Stimulated activated CD8-positive, alpha-beta memory T cell treated with anti-CD3 and anti-CD28 coated beads, Interleukin-7, amount 100 ng/mL, for 24 hours (primary cell): ENCODE results near the gene ARPP21.

Experiments used
- DNase-seq: peaks from one replicate; pipeline ENCODE4 v3.0.0-alpha.2; 2020; ENCODE audit warnings: low read depth

The ARPP21 gene

DNA sequence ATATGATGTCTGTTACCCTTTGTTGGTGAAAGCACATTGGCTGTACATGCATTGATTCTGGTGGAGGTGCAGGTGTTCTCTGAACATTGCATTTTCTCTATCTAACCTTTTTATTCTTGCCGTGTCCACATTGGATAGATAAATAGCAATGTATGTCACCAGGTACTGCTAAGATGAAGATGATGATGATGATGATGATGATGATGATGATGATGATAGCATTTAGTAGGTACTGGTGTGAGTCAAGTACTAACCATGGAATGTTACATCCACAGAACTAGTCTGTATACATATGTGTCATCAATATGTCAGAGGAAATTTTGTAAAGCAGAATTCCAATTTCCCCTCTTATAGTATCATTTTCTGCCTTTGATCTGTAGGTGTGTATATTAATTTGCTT lies 36.3 kb downstream of the ARPP21 start:
- DNase-seq, result no peak

DNA sequence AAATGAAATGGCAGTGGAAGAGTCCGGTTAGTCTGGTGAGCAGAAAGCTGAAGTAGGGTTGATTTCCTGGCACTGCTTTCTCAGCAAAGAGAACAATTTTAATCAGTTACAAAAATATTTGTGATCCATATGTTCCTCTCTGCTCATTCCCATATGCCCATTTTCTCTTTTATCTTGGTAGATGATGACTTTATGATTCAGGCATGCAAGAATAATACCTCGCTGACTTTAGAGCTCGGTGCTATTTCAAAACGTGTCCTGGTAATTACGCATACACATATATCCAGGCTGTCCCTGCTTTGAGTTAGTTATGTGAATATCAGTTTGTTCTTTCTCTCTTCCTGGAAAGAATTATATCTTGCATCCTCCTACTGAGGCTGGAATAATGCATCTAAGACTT lies 38.5 kb downstream of the ARPP21 start:
- DNase-seq, result no peak

DNA sequence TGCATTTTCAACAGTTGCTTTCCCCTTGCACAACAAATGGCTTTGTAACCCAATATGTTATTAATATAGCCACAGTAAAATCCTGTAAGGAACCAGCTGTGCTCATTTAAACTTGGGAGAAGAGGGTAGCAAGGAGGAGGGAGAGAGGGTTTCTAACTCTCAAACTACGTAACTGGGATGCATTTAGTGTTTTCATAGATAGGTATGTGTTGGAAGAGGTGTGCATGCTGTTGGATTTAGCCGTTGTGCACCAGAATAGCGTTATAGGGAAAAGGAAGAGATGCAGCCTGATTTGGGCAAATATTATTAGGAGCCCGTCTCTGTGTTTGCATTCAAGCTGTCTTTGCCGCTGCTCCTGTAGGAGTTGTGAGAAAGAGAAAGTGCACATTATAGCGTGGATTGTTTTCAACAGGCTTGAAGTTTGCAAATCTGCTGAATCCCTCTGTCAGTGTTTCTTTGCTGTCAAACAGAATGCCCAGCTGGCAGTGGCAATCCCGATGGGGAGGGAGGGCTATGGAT lies 39.4 kb downstream of the ARPP21 start:
- DNase-seq, result no peak

DNA sequence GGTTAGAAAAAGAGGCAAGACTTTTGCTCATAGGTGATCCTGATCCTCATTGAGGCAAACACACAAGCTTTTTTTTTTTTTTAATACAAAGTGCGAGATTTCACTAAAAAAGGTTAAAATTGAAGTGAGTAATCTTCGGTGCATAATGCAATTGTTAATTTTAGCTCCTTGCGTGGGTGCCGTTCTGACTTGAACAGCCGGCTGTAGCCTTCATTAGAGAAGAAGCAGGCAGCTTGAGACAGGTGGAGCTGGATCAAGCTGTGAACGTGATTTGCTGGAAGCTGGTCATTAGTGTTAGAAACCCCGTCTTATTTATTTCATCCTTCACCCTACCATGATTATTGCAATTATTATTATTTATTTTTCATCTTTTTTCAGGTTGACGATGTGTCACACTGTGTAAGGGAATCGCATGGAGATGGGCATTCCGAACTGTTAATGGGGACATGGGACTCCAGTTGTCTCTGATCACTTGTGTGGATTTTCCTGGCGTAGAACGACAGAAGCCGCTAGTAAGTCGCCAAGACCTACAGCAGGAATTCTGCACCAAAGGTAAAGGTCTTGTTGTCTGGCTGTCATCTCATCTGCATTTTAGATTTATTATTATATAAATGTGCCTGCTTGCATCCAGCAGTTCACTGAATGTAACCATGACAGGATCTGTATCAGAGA lies 40.2 kb downstream of the ARPP21 start:
- no peak for DNase-seq

DNA sequence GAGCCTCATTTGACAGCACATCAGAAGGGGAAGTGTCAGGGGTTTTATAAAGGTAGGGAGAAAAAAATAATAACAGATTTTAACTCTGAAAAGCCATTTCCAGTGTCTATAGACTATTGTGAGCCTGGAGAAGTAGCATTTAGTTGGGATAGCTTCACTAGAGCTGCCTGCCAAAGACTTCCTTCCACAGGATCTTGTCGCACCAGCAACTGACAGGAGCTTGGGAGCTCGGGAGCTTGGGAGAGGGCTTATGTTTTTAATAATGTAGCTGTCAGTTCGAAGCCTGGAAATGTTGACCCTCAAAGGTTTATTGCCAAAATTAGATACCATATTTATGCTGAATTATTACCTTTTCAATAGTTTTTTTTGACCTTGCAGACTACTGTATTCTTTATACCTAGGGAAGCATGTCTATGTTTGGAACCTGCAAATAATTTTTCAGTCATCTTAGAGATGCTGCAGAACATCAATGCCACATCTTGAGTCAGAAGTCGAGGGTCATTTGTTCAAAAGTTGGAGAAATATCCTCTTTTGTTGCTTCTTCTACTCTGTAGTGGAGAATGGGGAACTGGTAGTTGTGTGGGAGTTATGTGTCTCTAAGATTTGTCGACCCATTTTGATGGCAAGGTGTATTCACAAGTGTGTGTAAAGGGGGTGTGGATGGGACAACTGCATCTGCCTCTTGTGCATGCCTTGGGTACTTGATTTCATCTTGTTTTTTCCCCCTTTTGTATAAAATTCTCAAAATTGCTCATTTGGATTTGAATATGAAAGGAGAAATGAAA lies 41.7 kb downstream of the ARPP21 start:
- DNase-seq, result no peak

DNA sequence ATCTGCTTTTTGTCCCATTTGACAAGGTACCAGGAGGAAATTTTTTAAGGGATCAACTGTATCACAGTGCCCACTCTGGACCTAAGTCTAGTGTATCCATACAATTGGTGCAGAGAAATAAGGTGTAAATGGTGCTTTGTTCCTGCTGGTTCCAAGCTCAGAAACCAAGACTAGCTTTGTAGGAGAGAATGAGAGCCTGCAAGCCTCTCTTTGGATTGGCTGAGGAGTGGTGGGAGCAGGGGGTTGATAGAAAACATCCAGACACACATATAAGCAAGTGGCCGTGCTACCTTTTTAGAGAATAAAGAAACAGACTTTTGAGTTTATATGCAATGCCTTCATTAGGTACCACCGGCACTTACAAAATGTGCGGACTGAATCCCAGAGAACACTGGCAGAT lies 45.8 kb downstream of the ARPP21 start:
- no peak for DNase-seq

DNA sequence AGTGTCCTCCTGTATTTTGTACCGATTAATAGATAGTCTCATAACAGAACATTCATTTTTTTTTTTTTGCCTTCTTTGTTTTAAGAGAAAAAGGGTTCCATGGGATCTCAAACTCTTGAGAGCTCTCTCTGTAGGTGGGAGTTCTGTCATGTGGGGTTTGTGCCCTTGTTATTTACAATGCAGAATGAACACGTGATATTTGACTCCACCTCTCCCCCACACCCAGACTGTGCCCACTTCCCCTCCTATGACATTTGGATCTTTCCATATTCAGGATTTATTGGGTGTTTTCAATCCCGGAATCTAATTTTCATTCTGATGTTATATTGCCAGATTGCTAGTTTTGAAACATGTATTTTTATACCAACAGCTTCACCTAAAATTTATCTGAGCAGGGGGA lies 49.5 kb downstream of the ARPP21 start:
- DNase-seq, result no peak

DNA sequence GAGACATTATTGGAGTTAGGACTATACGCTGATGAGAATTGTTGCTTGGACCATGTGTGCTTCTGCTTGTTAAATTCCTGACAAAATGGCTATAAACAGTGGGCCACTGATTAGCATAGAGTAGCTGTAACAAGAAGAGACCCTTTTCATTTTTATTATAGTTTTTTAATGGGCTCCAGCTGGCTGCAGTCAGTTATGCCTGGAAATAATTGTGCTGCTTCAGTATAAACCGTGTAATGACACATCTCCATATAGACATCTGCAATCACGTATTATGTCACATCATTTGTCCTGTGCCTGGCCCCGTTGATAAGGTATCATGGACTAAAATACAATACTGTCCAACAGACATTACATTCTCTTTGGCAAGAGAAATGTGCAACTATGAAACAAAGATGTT lies 50.9 kb downstream of the ARPP21 start:
- no peak for DNase-seq

DNA sequence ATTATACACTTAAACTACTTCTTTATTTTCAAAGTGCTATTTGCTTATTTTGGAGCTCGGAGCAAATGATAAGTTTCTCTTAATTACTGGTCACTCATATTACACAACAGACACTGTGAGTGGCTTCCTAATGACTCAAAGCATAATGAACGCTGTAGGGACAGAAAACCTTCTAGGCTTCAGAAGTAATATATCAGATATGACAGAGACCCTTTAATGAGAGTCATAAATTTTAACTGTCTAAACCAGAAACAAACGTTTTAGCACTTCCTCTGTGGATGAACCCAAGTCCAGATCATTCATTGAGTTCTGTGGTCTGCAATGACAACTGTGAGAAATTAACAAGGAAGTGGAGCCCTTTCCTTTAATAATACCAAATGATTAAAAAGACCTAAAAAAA lies 66.6 kb downstream of the ARPP21 start:
- no peak for DNase-seq

DNA sequence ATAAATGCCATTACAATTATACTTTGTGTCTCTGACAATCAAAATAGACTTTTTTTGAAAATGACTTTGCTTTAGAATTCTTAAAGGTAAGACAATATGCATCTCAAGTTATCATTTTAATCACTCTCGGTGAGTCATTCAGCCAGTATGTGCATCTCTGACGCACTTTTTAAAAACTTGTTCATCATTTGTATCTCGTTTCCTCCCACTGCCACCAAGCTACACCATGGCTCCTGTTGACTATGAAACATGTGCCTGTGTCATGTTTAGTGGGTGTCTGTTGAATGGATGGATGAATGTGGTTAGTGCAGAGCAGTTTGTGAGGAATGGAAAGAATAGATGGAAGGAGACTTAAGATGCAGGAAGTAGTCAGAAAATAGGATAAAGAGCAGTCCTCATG lies 68.6 kb downstream of the ARPP21 start:
- no peak for DNase-seq

DNA sequence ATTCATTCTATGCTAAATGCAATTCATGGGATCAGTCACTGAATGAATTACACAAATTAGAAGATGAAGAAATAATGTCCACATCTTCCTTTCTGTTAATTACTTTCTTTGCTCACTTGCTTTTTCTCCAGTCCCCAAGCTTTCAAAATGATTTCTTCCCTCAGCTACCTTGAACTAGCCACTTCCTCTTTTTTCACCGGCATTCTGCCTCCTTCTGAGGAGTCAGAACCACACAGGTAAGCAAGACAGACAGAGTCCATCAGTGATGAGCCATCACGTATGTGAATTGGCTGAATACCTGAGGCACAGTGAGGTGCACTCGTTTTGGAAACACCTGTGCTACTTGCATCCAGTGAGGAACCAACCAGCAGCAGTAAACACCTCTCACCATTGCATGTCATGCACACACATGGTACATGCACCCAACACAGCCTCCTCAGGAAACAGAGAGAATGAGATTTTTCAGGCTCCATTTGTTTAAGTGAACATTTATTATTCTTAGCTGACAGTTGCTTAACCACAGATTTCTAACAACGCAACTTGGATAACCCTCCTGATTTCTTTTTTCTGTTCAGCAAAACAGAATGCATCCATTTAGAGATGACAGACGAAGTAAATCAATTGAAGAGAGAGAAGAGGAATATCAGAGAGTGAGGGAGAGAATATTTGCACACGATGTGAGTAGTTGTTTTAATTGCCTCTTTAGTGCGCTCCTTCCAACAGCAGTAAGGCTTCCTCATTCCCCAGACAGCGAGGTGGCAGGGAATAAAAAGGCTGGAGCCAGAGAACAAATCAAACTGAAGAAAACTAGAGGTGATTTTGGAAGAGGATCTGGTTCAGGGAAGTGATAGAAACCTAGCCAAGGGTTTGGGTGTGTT lies 69.3 kb downstream of the ARPP21 start:
- no peak for DNase-seq

DNA sequence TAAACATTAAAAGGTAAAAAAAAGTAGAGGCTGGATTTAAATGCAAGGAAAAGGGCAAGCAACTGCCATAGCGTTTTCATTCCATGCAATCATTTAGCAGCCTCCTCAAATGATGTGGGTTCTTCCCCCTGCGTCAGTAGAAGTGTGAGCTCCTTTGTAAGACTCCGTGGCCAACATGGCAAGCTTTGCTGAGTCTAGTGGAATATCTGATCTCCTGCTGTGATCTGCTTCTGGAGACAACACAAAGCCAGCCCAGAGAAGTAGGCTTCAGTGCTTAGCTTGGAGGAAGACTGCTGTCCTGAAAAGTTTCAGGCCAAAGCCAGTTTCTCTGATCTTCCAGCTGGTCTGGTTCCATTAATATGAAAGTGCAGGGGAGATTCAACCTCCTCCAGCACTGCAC lies 70.4 kb downstream of the ARPP21 start:
- no peak for DNase-seq

DNA sequence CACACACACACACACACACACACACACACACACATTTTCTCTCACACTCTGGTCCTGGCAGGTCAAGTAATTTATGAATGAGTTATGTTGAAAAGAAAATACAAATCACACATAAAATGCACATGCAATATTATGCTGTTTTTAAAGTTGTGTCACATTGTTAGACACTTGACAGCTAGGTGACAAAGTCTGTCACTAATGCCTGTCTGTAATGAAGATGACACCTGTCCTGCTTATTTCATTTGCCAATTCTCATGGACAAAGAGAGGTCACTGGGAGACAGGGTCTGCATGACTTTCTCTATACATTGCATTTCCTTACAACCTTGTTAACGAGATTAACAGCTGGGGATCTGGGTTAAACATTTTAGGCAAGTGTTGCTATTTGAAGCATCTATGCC lies 71.2 kb downstream of the ARPP21 start:
- no peak for DNase-seq

DNA sequence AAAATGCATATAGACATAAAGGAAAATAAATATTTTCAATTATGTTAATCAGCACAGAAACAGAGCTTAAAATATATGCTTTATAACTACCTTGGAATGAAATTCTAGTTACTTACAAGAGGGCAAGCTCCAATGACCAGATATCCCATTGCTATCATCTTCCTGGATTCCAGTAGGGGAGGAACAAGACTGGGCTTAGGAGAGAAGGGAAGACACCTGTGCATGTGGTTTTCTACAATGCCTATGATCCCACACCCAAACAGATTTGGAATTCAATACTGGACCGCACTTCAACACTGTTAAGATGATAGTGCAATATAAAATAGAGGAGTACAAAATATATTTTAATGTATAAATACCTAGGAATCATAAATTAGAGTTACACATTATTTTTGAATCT lies 79.6 kb downstream of the ARPP21 start:
- no peak for DNase-seq

DNA sequence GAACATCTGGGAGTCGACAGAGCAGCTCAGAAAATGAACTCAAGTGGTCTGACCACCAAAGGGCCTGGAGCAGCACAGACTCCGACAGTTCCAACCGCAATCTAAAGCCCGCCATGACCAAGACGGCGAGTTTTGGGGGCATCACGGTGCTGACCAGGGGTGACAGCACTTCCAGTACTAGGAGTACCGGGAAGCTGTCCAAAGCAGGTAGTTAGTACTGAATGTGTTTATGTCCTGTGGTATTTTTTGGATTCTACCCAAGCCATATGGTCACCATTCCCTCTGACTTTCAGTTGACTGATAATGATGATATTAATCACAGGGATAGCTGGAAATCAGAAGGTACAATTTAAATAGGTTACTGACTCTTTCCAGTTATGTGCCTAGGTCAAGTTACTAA lies 82.3 kb downstream of the ARPP21 start:
- DNase-seq, result no peak

DNA sequence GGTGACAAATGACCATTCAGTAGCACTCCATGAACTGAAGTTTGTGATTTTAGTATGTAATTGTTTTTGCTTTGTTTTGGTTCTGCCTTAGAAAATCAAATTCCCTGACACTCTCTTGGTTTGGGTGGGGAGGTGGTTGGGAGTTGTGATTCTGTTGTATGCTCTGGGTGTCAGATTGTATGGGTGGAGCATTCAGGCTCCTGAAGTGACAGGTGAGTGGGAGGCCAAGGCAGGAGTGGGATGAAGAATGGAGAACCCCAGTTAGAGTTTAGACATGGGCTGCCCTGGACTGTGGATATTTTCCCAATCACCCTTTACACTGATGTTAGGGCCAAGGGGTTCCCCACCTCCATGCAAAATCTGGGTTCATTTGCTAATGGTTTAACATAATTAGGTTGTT lies 83.6 kb downstream of the ARPP21 start:
- DNase-seq, result no peak

DNA sequence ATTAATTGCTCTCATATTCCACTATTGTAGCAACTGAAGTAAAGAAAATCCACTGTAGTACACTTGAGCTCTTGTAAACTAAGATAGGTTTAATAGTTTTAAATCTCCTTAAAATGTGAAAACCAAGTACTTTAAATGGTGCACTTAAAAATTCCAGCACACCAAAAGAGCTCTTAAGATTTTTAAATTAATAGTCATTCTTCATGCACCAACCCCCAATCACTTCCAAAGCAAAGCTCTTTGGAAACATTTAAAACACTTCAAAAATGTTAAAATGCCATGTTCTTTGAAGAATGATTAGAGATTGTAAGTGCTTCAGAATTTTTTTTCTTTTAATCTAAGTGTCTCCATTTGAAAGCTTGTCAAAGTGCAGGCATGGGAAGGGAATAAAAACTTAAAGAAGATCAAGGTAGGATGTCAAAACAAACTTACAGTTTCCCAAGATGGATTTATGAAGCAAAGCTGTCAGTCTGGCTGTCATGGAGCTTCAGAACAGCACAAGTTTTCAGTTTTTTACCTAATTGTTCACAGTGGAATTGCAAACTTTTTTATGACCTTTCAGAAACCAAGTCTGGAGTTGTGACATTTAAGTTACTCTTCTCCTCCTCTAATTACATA lies 84.3 kb downstream of the ARPP21 start:
- no peak for DNase-seq

DNA sequence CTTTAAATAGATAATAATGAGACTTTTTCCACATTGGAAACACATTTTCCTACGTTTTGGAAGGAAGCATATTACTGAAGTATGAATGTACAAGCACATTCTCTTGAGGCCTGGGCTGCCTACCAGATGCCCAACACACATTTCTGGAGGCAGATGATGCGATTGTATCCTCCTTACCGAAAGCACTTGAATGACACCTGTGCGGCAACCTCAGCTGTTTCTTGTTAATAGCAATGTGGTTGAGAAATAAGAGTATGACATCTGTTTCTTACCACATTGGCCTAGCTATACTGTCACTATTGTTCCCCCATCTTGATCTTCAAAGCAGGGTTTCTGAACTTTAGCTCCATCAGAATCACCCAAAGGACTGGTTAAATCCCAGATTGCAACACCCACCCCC lies 84.8 kb downstream of the ARPP21 start:
- no peak for DNase-seq

DNA sequence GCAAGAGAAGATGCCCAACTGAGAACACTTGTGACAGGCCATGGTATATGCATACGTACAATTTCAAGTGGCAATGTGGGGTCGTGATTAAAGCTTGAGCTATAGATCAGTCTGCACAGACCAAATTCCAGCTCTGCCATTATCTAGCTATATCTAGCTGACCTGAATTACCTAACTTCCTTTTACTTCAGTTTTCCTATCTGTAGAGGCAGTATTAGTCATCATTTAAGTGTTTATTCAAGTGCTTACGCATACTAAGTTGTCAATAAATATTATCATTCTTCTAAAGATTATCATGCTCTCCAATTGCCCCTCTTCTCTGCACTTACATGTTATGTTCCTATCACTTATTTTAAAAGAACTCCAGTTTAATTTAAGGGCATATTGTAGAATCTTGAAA lies 87.9 kb downstream of the ARPP21 start:
- DNase-seq, result no peak

DNA sequence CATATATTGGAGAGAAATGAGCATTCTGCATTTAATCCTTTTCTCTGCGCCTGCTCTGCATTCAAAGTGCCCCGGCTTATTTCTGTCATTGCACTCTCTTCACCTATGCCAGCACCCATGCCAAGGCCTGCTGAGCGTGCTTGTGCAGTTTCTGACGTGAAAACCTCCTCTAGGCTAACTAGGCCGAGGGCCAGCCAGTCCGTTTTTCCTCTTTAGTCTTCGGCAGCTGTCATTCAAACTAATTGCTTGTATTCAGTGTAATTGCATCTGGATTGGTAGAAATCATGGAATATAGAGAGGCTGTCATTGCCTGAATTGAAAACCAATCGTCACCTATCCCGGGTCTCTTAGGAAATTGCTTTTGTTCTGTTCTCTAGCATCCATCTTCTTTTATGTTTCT lies 94.0 kb downstream of the ARPP21 start:
- no peak for DNase-seq

DNA sequence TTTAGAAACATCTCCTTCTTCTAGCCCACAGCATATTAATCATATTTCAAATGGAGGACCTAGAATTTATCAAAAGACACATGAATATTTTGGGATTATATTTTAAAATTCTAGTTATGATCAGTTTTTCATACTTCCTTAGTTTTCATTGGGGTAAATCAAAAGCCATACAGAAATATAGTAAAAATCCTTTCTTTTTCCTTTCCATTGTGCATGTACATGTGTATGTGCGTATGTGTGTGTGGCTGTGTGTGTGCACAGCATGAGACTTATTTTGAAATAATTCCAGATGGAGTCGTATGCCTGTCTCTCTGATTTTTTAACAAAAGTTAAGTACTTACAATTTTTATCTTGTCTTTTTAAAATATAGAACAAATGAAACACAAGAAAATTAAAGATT lies 94.5 kb downstream of the ARPP21 start:
- no peak for DNase-seq

DNA sequence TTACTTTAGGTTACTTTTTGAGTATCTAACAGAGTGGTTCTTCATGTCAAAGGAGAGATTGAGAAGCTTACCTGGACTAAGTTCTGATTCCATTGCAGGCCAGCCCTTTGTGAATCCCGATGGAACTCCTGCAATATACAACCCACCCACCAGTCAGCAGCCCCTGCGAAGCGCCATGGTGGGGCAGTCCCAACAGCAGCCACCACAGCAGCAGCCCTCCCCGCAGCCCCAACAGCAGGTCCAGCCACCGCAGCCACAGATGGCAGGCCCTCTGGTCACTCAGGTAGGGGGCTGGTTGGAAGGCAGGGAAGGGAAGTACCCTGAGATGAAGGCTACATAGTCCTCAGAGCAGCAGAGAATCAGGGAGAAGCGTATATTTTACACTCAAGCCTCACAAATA lies 97.8 kb downstream of the ARPP21 start:
- DNase-seq, result no peak
